Adrenal gland (tissue), 12 donors: Measurements from ENCODE around the gene KCTD2. TPM values are rescaled to one million over a fixed set of nuclear protein-coding genes. Genes with fewer than 3 reads are reported as not detected.

Source experiments
- DNase-seq, 7 donors: peaks; one replicate each; pipeline ENCODE4 v3.0.0-alpha.2; 2019 to 2020
- H3K27ac ChIP-seq, 5 donors: fragments of 200-600 bp; sonication (generic) in 4 of 5; 1 replicate in 3 of 5; 2 replicates in 2 of 5; pipeline versions ENCODE4 v1.5.1 to v1.8.0; 2016 to 2020; ENCODE audit warnings: mild to moderate bottlenecking in 1 of 5
- H3K27me3 ChIP-seq: fragments of 200-600 bp; 2 replicates; pipeline ENCODE4 v1.8.0; 2021
- H3K36me3 ChIP-seq, 2 donors: fragments of 200-600 bp; replicated peaks in 1 of 2; 1 replicate in 1 of 2; 2 replicates in 1 of 2; pipeline versions ENCODE4 v1.5.1 to v1.8.0; 2018 to 2022
- H3K4me1 ChIP-seq, 2 donors: fragments of 200-600 bp; replicated peaks in 1 of 2; 1 replicate in 1 of 2; 2 replicates in 1 of 2; pipeline versions ENCODE4 v1.5.1 to v1.8.0; 2018 to 2021
- H3K4me3 ChIP-seq, 4 donors: fragments of 200-600 bp; sonication (generic) in 3 of 4; one replicate each; pipeline ENCODE4 v1.5.1; 2016 to 2018
- H3K9me3 ChIP-seq, 3 donors: fragments of 200-600 bp; sonication (generic) in 1 of 3; replicated peaks in 1 of 3; 1 replicate in 2 of 3; 2 replicates in 1 of 3; pipeline versions ENCODE4 v1.5.1 to v1.8.0; 2016 to 2021
- CTCF ChIP-seq, 6 experiments: fragments of 450-650 bp in 4 of 6; fragments of 200-600 bp in 2 of 6; sonication (generic) in 1 of 6; IDR thresholded peaks; 1 replicate in 5 of 6; 2 replicates in 1 of 6; pipeline versions ENCODE4 v1.5.1 to v1.8.0; 2016 to 2021; ENCODE audit warnings: antibody characterized with exemption in 6 of 6, mild to moderate bottlenecking in 2 of 6, moderate library complexity in 1 of 6
- POLR2A ChIP-seq, 2 donors: fragments of 450-650 bp; IDR thresholded peaks; one replicate each; pipeline ENCODE4 v1.6.1; 2017; ENCODE audit warnings: antibody characterized with exemption in 2 of 2, mild to moderate bottlenecking in 2 of 2, moderate library complexity in 1 of 2
- WGBS, 4 donors: extraction: QIAGEN DNeasy Blood & Tissue Kit in 2 of 4; methylation state at CpG; one replicate each; pipeline versions ENCODE4 v1.1.5 to v1.1.7; 2013 to 2017; 5-methylcytosine and 5-hydroxymethylcytosine counted together
- intact Hi-C, 2 donors: fragments of 100-400 bp; cut with DNase I; formaldehyde crosslinking; loops; one replicate each; pipeline versions ENCODE4 v1.14.1 to v1.15.0; 2022 to 2023
- polyA plus RNA-seq, 3 donors: library from polyadenylated mRNA; stranded (reverse); fragments of 200-250 nt in 2 of 3; fragments of 350-450 nt in 1 of 3; fragmentation: Illumina TruSeq in 1 of 3; extraction: RNeasy Lipid Tissue Mini Kit (QIAGEN cat#74804) in 1 of 3; gene quantifications; one replicate each; pipeline ENCODE4 v1.2.3, GENCODE V29; 2013 to 2014
- total RNA-seq, 9 donors: library from RNA; depleted of rRNA in 4 of 9; stranded (reverse); fragments of >200 nt in 4 of 9; fragments of 120-200 nt in 1 of 9; fragmentation: NEBNext Ultra II Directional in 1 of 9; extraction: Animal tissue kit (Norgen Biotek cat#: 25700) in 1 of 9; gene quantifications; one replicate each; pipeline versions ENCODE4 v1.1.0 to v1.2.4, GENCODE V29; 2013 to 2023
- donor health status: healthy with polysubstance abuse.
- donor health status: Bipolar disorder and iron deficiency.
- donor health status: DM: yes; HTN: yes; CAD: no.
- donor health status: DM: no; HTN: no; CAD: no.
- donor health status: DM: no; HTN: no; CAD: no.
- donor health status: DM: yes; HTN: yes; CAD: no.

The KCTD2 gene
- total and polyA plus RNA-seq, 12 donors = 20.6 to 52.4 (median 40.5) TPM

GRCh38 chr17:75086496-75087181 lies 39.6 kb downstream of the KCTD2 start:
- Histone ChIP-seq H3K4me1 (peaks cover 0 to 19% of the 10 kb centered on the region in 2 donors), H3K4me3 (no peak overlapping the region), H3K36me3 (no peaks in the 10 kb centered on the region), H3K27me3 (no peaks in the 10 kb centered on the region), H3K9me3 (no peaks in the 10 kb centered on the region), H3K27ac (peak overlapping the region in 1 of 5 donors; percentile 77)
- no peak for DNase-seq
- 78 to 83% (median 80%) methylated on average over 14 to 15 of the region's 15 CpGs for WGBS, 4 donors
- no peak for TF ChIP-seq POLR2A (IDR thresholded peaks at IDR 0.05)
- no peak for TF ChIP-seq CTCF (IDR thresholded peaks at IDR 0.05)
- intact Hi-C loops = no loop called here

GRCh38 chr17:75087182-75087557 lies 40.1 kb downstream of the KCTD2 start:
- Histone ChIP-seq H3K27ac (peak overlapping the region in 3 of 5 donors; percentile 26 to 77 (median 72)), H3K27me3 (no peaks in the 10 kb centered on the region), H3K4me3 (peak overlapping the region in 1 of 4 donors; percentile 38), H3K9me3 (no peaks in the 10 kb centered on the region), H3K36me3 (no peaks in the 10 kb centered on the region), H3K4me1 (peaks cover 0 to 19% of the 10 kb centered on the region in 2 donors)
- no peak for DNase-seq
- intact Hi-C loops = no loop called here
- TF ChIP-seq POLR2A (IDR thresholded peaks at IDR 0.05) (no peak), CTCF (IDR thresholded peaks at IDR 0.05) (no peak)
- 75 to 81% (median 79%) methylated on average over 12 of the region's 12 CpGs for WGBS, 4 donors

- H3K27ac ChIP-seq = peak within 1 kb of the TSS in 3 of 5 donors; percentile 26 to 77 (median 72)
- H3K9me3 ChIP-seq = no peaks in the 10 kb centered on the region
- no peaks in the 10 kb centered on the region for H3K27me3 ChIP-seq
- peak; percentile 70 to 89 (median 75) for DNase-seq
- peak in 1 of 2 donors; percentile 32 for TF ChIP-seq POLR2A (IDR thresholded peaks at IDR 0.05)
- no peak for TF ChIP-seq CTCF (IDR thresholded peaks at IDR 0.05)
- H3K36me3 ChIP-seq = no peaks in the 10 kb centered on the region
- H3K4me3 ChIP-seq = peak within 1 kb of the TSS in 1 of 4 donors; percentile 38
- intact Hi-C loops = no loop called here
- H3K4me1 ChIP-seq = peaks cover 0 to 19% of the 10 kb centered on the region in 2 donors
- 25 to 40% (median 33%) methylated on average over 25 to 69 of the region's 69 CpGs for WGBS, 4 donors
Observed at GRCh38 chr17:75087558-75088453, 40.8 kb downstream of the KCTD2 start, which contains the start of gene SLC16A5. Gene SLC16A5 (plus strand): TSS chr17:75087954. CDS start chr17:75093637, 5,683 bp downstream.
